ENCODE data around the gene ZDHHC5.
"Not testable (repeated sequence)": the region's sequence is repeated elsewhere in the genome, so short reads cannot be mapped to it uniquely, and the experiment has no call there.

ZDHHC5 gene

GRCh38 chr11:57643802-57644201 lies 24.1 kb upstream of the ZDHHC5 start:
- no peak for DNase-seq (ENCODE audit: low read depth in 2 of 3, low spot score in 1 of 3)

- DNase-seq (ENCODE audit: low read depth in 2 of 3, low spot score in 1 of 3): peak; percentile 78 to 95 (median 78)
Observed at GRCh38 chr11:57644748-57645688, 22.9 kb upstream of the ZDHHC5 start.

- no peak for DNase-seq (ENCODE audit: low read depth in 2 of 3, low spot score in 1 of 3)
Observed at GRCh38 chr11:57645689-57646085, 22.2 kb upstream of the ZDHHC5 start.

- no peak for DNase-seq (ENCODE audit: low read depth in 2 of 3, low spot score in 1 of 3)
Observed at GRCh38 chr11:57646194-57646798, 21.6 kb upstream of the ZDHHC5 start.

- DNase-seq (ENCODE audit: low read depth in 2 of 3, low spot score in 1 of 3): no peak
Observed at GRCh38 chr11:57646799-57647303, 21.1 kb upstream of the ZDHHC5 start.

- DNase-seq (ENCODE audit: low read depth in 2 of 3, low spot score in 1 of 3): no peak
Observed at GRCh38 chr11:57647372-57647771, 20.5 kb upstream of the ZDHHC5 start.

- no peak for DNase-seq (ENCODE audit: low read depth in 2 of 3, low spot score in 1 of 3)
Observed at GRCh38 chr11:57647960-57648800, 19.7 kb upstream of the ZDHHC5 start.

- no peak for DNase-seq (ENCODE audit: low read depth in 2 of 3, low spot score in 1 of 3)
Observed at GRCh38 chr11:57648801-57649735, 18.8 kb upstream of the ZDHHC5 start.

- peak in 1 of 3 donors; percentile 41 for DNase-seq (ENCODE audit: low read depth in 2 of 3, low spot score in 1 of 3)
Observed at GRCh38 chr11:57649826-57650738, 17.8 kb upstream of the ZDHHC5 start, which contains the start of gene YPEL4. Gene YPEL4, minus strand, starts transcription at chr11:57649912. Its CDS starts 2,805 bp downstream, at chr11:57647107.

- no peak for DNase-seq (ENCODE audit: low read depth in 2 of 3, low spot score in 1 of 3)
Observed at GRCh38 chr11:57650739-57651090, 17.2 kb upstream of the ZDHHC5 start.

GRCh38 chr11:57651408-57651807 lies 16.5 kb upstream of the ZDHHC5 start:
- no peak for DNase-seq (ENCODE audit: low read depth in 2 of 3, low spot score in 1 of 3)

GRCh38 chr11:57652230-57652629 lies 15.7 kb upstream of the ZDHHC5 start:
- DNase-seq (ENCODE audit: low read depth in 2 of 3, low spot score in 1 of 3): not testable (repeated sequence)

- DNase-seq (ENCODE audit: low read depth in 2 of 3, low spot score in 1 of 3): no peak
Observed at GRCh38 chr11:57652662-57653061, 15.3 kb upstream of the ZDHHC5 start.

- no peak for DNase-seq (ENCODE audit: low read depth in 2 of 3, low spot score in 1 of 3)
Observed at GRCh38 chr11:57653163-57653562, 14.8 kb upstream of the ZDHHC5 start.

- DNase-seq (ENCODE audit: low read depth in 2 of 3, low spot score in 1 of 3): no peak
Observed at GRCh38 chr11:57656885-57657193, 11.1 kb upstream of the ZDHHC5 start.

GRCh38 chr11:57657194-57658022 lies 10.5 kb upstream of the ZDHHC5 start, which contains the start of gene CLP1:
Gene CLP1, plus strand, starts transcription at chr11:57657762. Its CDS starts 1,715 bp downstream, at chr11:57659477.
- peak; percentile 97 to 99 (median 98) for DNase-seq (ENCODE audit: low read depth in 2 of 3, low spot score in 1 of 3)

GRCh38 chr11:57658023-57658361 lies 9.9 kb upstream of the ZDHHC5 start:
- no peak for DNase-seq (ENCODE audit: low read depth in 2 of 3, low spot score in 1 of 3)

GRCh38 chr11:57659669-57660068 lies 8.2 kb upstream of the ZDHHC5 start:
- DNase-seq (ENCODE audit: low read depth in 2 of 3, low spot score in 1 of 3): no peak
